Liver (tissue), 3 donors: Measurements from ENCODE around the gene CLCN5.

Experiments
- GABPA ChIP-seq, 2 donors: IDR thresholded peaks in 1 of 2; conservative IDR thresholded peaks in 1 of 2; 2 replicates each; pipeline ENCODE4 v1.6.1; 2016; ENCODE audit warnings: antibody characterized with exemption in 2 of 2, mild to moderate bottlenecking in 1 of 2, moderate library complexity in 1 of 2
- HNF4A ChIP-seq, 2 donors: conservative IDR thresholded peaks; 2 replicates each; pipeline ENCODE4 v1.6.1; 2016; ENCODE audit warnings: antibody characterized with exemption in 2 of 2, mild to moderate bottlenecking in 2 of 2
- NR2F2 ChIP-seq: IDR thresholded peaks from 2 replicates; pipeline ENCODE4 v1.6.1; 2016; ENCODE audit warnings: antibody characterized with exemption
- TF ChIP-seq, protein P1 (sequence below): fragments of 150-350 bp; IDR thresholded peaks from 2 replicates; pipeline ENCODE4 v1.5.1; 2017; ENCODE audit warnings: improper control_type of control experiment, low read depth, low read length; ENCODE audit not compliant: missing input control
- TF ChIP-seq, protein P2 (sequence below): IDR thresholded peaks from 2 replicates; pipeline ENCODE4 v1.6.1; 2016; ENCODE audit warnings: antibody characterized with exemption, mild to moderate bottlenecking
- TF ChIP-seq, protein P3 (sequence below): IDR thresholded peaks from 2 replicates; pipeline ENCODE4 v1.6.1; 2016; ENCODE audit warnings: antibody characterized with exemption
- TF ChIP-seq, protein P4 (sequence below): IDR thresholded peaks from 2 replicates; pipeline ENCODE4 v1.6.1; 2016; ENCODE audit warnings: antibody characterized with exemption
- donor health status: healthy.
- donor health status: healthy.

DNA sequence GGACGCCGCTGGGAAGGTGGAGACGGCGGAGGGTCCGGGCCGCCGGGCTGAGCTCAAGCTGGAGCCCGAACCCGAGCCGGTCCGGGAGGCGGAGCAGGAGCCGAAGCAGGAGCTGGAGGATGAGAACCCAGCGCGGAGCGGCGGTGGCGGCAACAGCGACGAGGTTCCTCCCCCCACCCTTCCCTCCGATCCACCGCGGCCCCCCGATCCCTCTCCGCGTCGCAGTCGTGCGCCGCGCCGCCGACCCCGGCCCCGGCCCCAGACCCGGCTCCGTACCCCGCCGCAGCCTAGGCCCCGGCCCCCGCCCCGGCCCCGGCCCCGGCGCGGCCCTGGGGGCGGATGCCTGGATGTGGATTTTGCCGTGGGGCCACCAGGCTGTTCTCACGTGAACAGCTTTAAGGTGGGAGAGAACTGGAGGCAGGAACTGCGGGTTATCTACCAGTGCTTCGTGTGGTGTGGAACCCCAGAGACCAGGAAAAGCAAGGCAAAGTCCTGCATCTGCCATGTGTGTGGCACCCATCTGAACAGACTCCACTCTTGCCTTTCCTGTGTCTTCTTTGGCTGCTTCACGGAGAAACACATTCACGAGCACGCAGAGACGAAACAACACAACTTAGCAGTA, 42.6 kb upstream of the CLCN5 start:
- TF ChIP-seq, protein P1, sequence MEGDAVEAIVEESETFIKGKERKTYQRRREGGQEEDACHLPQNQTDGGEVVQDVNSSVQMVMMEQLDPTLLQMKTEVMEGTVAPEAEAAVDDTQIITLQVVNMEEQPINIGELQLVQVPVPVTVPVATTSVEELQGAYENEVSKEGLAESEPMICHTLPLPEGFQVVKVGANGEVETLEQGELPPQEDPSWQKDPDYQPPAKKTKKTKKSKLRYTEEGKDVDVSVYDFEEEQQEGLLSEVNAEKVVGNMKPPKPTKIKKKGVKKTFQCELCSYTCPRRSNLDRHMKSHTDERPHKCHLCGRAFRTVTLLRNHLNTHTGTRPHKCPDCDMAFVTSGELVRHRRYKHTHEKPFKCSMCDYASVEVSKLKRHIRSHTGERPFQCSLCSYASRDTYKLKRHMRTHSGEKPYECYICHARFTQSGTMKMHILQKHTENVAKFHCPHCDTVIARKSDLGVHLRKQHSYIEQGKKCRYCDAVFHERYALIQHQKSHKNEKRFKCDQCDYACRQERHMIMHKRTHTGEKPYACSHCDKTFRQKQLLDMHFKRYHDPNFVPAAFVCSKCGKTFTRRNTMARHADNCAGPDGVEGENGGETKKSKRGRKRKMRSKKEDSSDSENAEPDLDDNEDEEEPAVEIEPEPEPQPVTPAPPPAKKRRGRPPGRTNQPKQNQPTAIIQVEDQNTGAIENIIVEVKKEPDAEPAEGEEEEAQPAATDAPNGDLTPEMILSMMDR = no peak
- no peak for TF ChIP-seq HNF4A (conservative IDR thresholded peaks at IDR 0.05)
- TF ChIP-seq, protein P2, sequence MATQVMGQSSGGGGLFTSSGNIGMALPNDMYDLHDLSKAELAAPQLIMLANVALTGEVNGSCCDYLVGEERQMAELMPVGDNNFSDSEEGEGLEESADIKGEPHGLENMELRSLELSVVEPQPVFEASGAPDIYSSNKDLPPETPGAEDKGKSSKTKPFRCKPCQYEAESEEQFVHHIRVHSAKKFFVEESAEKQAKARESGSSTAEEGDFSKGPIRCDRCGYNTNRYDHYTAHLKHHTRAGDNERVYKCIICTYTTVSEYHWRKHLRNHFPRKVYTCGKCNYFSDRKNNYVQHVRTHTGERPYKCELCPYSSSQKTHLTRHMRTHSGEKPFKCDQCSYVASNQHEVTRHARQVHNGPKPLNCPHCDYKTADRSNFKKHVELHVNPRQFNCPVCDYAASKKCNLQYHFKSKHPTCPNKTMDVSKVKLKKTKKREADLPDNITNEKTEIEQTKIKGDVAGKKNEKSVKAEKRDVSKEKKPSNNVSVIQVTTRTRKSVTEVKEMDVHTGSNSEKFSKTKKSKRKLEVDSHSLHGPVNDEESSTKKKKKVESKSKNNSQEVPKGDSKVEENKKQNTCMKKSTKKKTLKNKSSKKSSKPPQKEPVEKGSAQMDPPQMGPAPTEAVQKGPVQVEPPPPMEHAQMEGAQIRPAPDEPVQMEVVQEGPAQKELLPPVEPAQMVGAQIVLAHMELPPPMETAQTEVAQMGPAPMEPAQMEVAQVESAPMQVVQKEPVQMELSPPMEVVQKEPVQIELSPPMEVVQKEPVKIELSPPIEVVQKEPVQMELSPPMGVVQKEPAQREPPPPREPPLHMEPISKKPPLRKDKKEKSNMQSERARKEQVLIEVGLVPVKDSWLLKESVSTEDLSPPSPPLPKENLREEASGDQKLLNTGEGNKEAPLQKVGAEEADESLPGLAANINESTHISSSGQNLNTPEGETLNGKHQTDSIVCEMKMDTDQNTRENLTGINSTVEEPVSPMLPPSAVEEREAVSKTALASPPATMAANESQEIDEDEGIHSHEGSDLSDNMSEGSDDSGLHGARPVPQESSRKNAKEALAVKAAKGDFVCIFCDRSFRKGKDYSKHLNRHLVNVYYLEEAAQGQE = no peak
- TF ChIP-seq, protein P3, sequence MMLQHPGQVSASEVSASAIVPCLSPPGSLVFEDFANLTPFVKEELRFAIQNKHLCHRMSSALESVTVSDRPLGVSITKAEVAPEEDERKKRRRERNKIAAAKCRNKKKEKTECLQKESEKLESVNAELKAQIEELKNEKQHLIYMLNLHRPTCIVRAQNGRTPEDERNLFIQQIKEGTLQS = no peak
- TF ChIP-seq, protein P4, sequence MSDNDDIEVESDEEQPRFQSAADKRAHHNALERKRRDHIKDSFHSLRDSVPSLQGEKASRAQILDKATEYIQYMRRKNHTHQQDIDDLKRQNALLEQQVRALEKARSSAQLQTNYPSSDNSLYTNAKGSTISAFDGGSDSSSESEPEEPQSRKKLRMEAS = no peak
- no peak for TF ChIP-seq NR2F2
- TF ChIP-seq GABPA (IDR thresholded peaks at IDR 0.05 in 1 of 2, conservative IDR thresholded peaks at IDR 0.05 in 1 of 2) = no peak
